ENCODE results near the gene CYP4X1. TPM values are rescaled to one million over a fixed set of nuclear protein-coding genes. Genes with fewer than 3 reads are reported as not detected.
"Not testable (repeated sequence)": the region's sequence is repeated elsewhere in the genome, so short reads cannot be mapped to it uniquely, and the experiment has no call there.

CYP4X1 gene
- not detected for total RNA-seq

GRCh38 chr1:47023268-47024140 lies at the start of gene CYP4X1:
Gene CYP4X1 (plus strand): TSS chr1:47023669. CDS start chr1:47023818, 149 bp downstream.
- no peak for DNase-seq

GRCh38 chr1:46983166-46983829 lies 40.2 kb upstream of the CYP4X1 start:
- no peak for DNase-seq

- DNase-seq: no peak
Measured at GRCh38 chr1:46983830-46984586, 39.5 kb upstream of the CYP4X1 start.

GRCh38 chr1:46990541-46990940 lies 32.9 kb upstream of the CYP4X1 start:
- not testable (repeated sequence) for DNase-seq

- DNase-seq: no peak
Measured at GRCh38 chr1:46991083-46991923, 32.2 kb upstream of the CYP4X1 start.

GRCh38 chr1:46996659-46997281 lies 26.7 kb upstream of the CYP4X1 start:
- DNase-seq: no peak

- DNase-seq: no peak
Measured at GRCh38 chr1:47002211-47002610, 21.3 kb upstream of the CYP4X1 start.

GRCh38 chr1:47003896-47004403 lies 19.5 kb upstream of the CYP4X1 start:
- DNase-seq: no peak

- DNase-seq: not testable (repeated sequence)
Measured at GRCh38 chr1:47006437-47006836, 17.0 kb upstream of the CYP4X1 start.

GRCh38 chr1:47013293-47013692 lies 10.2 kb upstream of the CYP4X1 start:
- no peak for DNase-seq

GRCh38 chr1:47021070-47021469 lies 2.4 kb upstream of the CYP4X1 start:
- no peak for DNase-seq

GRCh38 chr1:47024141-47024801 lies 802 bp downstream of the CYP4X1 start:
- DNase-seq: no peak

GRCh38 chr1:47030170-47030805 lies 6.8 kb downstream of the CYP4X1 start:
- no peak for DNase-seq

- DNase-seq: no peak
Measured at GRCh38 chr1:47031059-47031458, 7.6 kb downstream of the CYP4X1 start.

- no peak for DNase-seq
Measured at GRCh38 chr1:47031585-47031984, 8.1 kb downstream of the CYP4X1 start.

- DNase-seq: no peak
Measured at GRCh38 chr1:47036764-47037163, 13.3 kb downstream of the CYP4X1 start.

GRCh38 chr1:47059376-47059775 lies 35.9 kb downstream of the CYP4X1 start:
- no peak for DNase-seq

GRCh38 chr1:47067097-47067594 lies 43.7 kb downstream of the CYP4X1 start, which contains the start of gene CYP4Z1:
Gene CYP4Z1 (plus strand): TSS chr1:47067231. CDS start chr1:47067491, 260 bp downstream.
- no peak for DNase-seq

- not testable (repeated sequence) for DNase-seq
Measured at GRCh38 chr1:47069080-47069479, 45.6 kb downstream of the CYP4X1 start.

- DNase-seq: not testable (repeated sequence)
Measured at GRCh38 chr1:47069509-47069908, 46.0 kb downstream of the CYP4X1 start.

All from effector CD4-positive, alpha-beta T cell (primary cell).